ENCODE data around the gene SETBP1. TPM values are rescaled to one million over a fixed set of nuclear protein-coding genes. Genes with fewer than 3 reads are reported as not detected.

The SETBP1 gene
- polyA plus RNA-seq, 2 donors, result 1.5 to 1.6 TPM

DNA sequence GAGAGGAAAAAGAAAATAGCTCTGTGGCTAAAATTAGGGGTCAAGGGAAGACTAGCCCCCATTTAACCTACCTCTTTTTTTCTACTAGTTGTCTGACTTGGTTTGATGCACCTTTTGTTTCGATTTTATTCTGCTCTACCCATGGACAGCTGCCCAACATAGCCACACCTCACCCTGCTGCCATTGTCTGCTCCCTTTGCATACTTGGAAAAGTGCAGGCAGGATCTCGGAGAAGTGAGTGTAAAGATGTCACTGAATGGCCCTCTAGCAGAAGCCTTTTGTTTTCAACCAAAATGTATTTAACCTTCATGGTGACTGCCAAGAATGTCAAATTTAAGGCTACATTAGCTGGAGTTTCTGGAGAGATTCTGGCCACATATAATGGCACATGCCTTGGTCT lies 62.9 kb downstream of the SETBP1 start:
- no peak overlapping the region for H3K4me3 ChIP-seq (ENCODE audit: low read depth in 1 of 2, low read length in 2 of 2)
- WGBS, 2 donors, result 47 to 71% methylated on average over 2 of the region's 2 CpGs
- no peaks in the 10 kb centered on the region for H3K27me3 ChIP-seq (ENCODE audit: control insufficient read depth in 1 of 2, insufficient read depth in 2 of 2, low read length in 2 of 2)
- no peaks in the 10 kb centered on the region for H3K36me3 ChIP-seq (ENCODE audit: control insufficient read depth in 2 of 2, insufficient read depth in 2 of 2, low read length in 1 of 2)
- H3K9me3 ChIP-seq (ENCODE audit: control insufficient read depth in 2 of 2, insufficient read depth in 1 of 2, low read depth in 1 of 2, low read length in 1 of 2), result no peaks in the 10 kb centered on the region
- peak overlapping the region in 1 of 2 donors; percentile 1 for H3K27ac ChIP-seq (ENCODE audit: low read depth in 2 of 2, low read length in 1 of 2)
- H3K4me1 ChIP-seq (ENCODE audit: control insufficient read depth in 2 of 2, insufficient read depth in 2 of 2, low read length in 1 of 2), result peaks cover 0 to 2% of the 10 kb centered on the region in 2 donors

- Histone ChIP-seq H3K9me3 (ENCODE audit: control insufficient read depth in 2 of 2, insufficient read depth in 1 of 2, low read depth in 1 of 2, low read length in 1 of 2) (no peaks in the 10 kb centered on the region), H3K27ac (ENCODE audit: low read depth in 2 of 2, low read length in 1 of 2) (no peak overlapping the region), H3K4me3 (ENCODE audit: low read depth in 1 of 2, low read length in 2 of 2) (no peak overlapping the region), H3K27me3 (ENCODE audit: control insufficient read depth in 1 of 2, insufficient read depth in 2 of 2, low read length in 2 of 2) (no peaks in the 10 kb centered on the region), H3K36me3 (ENCODE audit: control insufficient read depth in 2 of 2, insufficient read depth in 2 of 2, low read length in 1 of 2) (no peaks in the 10 kb centered on the region), H3K4me1 (ENCODE audit: control insufficient read depth in 2 of 2, insufficient read depth in 2 of 2, low read length in 1 of 2) (peaks cover 0 to 2% of the 10 kb centered on the region in 2 donors)
- 80 to 87% methylated on average over 50 of the region's 50 CpGs for WGBS, 2 donors
These were observed 63.8 kb downstream of the SETBP1 start for GRCh38 chr18:44744161-44745121.

DNA sequence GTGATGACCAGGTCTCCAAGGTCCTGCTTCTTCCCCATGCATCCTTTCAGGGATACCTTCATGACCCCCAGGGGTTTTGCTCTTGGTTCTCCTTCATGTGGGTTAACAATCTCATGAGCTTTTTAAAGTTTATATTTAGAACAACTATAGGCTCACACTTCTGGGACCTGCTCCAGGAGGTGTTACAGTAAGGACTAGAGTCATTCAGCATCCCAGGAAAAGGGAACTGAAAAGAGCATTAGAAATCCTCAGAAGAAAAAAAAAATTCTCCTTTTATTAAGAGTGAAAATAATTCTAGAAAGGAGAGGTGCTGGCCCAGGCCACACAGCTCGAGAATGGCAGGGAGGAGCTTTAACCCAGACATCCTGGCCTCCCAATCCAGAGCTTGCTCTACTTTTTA lies 66.5 kb downstream of the SETBP1 start:
- Histone ChIP-seq H3K4me3 (ENCODE audit: low read depth in 1 of 2, low read length in 2 of 2) (no peak overlapping the region), H3K27me3 (ENCODE audit: control insufficient read depth in 1 of 2, insufficient read depth in 2 of 2, low read length in 2 of 2) (no peaks in the 10 kb centered on the region), H3K27ac (ENCODE audit: low read depth in 2 of 2, low read length in 1 of 2) (no peak overlapping the region), H3K9me3 (ENCODE audit: control insufficient read depth in 2 of 2, insufficient read depth in 1 of 2, low read depth in 1 of 2, low read length in 1 of 2) (no peaks in the 10 kb centered on the region), H3K36me3 (ENCODE audit: control insufficient read depth in 2 of 2, insufficient read depth in 2 of 2, low read length in 1 of 2) (no peaks in the 10 kb centered on the region), H3K4me1 (ENCODE audit: control insufficient read depth in 2 of 2, insufficient read depth in 2 of 2, low read length in 1 of 2) (peaks cover 0 to 2% of the 10 kb centered on the region in 2 donors)
- WGBS, 2 donors, result 40 to 60% methylated on average over 1 of the region's 1 CpG

DNA sequence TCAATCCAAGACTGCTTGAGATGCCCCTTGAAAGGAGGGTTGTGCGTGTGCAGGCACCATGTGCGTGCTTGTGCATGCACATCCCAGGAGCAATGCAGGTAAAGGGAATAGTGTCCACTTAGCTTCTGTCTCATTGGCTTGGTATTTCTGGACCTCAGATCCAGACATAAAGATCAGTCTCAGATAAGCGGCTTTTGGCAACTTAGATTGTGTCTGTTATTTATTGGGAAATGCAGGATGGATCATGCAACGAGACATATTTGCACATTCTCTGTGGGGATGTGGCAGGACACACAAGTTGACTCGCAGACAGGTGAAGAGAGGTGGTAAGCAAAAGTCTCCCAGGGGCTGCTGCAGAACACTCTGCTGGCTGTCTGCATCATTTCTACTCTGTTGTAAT lies 67.9 kb downstream of the SETBP1 start:
- H3K9me3 ChIP-seq (ENCODE audit: control insufficient read depth in 2 of 2, insufficient read depth in 1 of 2, low read depth in 1 of 2, low read length in 1 of 2), result no peaks in the 10 kb centered on the region
- H3K27me3 ChIP-seq (ENCODE audit: control insufficient read depth in 1 of 2, insufficient read depth in 2 of 2, low read length in 2 of 2), result no peaks in the 10 kb centered on the region
- WGBS, 2 donors, result 77 to 86% methylated on average over 5 of the region's 5 CpGs
- no peak overlapping the region for H3K27ac ChIP-seq (ENCODE audit: low read depth in 2 of 2, low read length in 1 of 2)
- H3K36me3 ChIP-seq (ENCODE audit: control insufficient read depth in 2 of 2, insufficient read depth in 2 of 2, low read length in 1 of 2), result no peaks in the 10 kb centered on the region
- H3K4me1 ChIP-seq (ENCODE audit: control insufficient read depth in 2 of 2, insufficient read depth in 2 of 2, low read length in 1 of 2), result no peaks in the 10 kb centered on the region
- no peak overlapping the region for H3K4me3 ChIP-seq (ENCODE audit: low read depth in 1 of 2, low read length in 2 of 2)

GRCh38 chr18:44750774-44751173 lies 70.1 kb downstream of the SETBP1 start:
- H3K27me3 ChIP-seq (ENCODE audit: control insufficient read depth in 1 of 2, insufficient read depth in 2 of 2, low read length in 2 of 2), result no peaks in the 10 kb centered on the region
- H3K4me3 ChIP-seq (ENCODE audit: low read depth in 1 of 2, low read length in 2 of 2), result no peak overlapping the region
- WGBS, 2 donors, result 84 to 92% methylated on average over 1 of the region's 1 CpG

GRCh38 chr18:44754567-44754966 lies 73.9 kb downstream of the SETBP1 start:
- Histone ChIP-seq H3K4me1 (ENCODE audit: control insufficient read depth in 2 of 2, insufficient read depth in 2 of 2, low read length in 1 of 2) (no peaks in the 10 kb centered on the region), H3K4me3 (ENCODE audit: low read depth in 1 of 2, low read length in 2 of 2) (no peak overlapping the region), H3K9me3 (ENCODE audit: control insufficient read depth in 2 of 2, insufficient read depth in 1 of 2, low read depth in 1 of 2, low read length in 1 of 2) (no peaks in the 10 kb centered on the region), H3K27ac (ENCODE audit: low read depth in 2 of 2, low read length in 1 of 2) (no peak overlapping the region), H3K27me3 (ENCODE audit: control insufficient read depth in 1 of 2, insufficient read depth in 2 of 2, low read length in 2 of 2) (no peaks in the 10 kb centered on the region), H3K36me3 (ENCODE audit: control insufficient read depth in 2 of 2, insufficient read depth in 2 of 2, low read length in 1 of 2) (no peaks in the 10 kb centered on the region)
- WGBS, 2 donors, result 98 to 99% methylated on average over 2 of the region's 2 CpGs

More at GRCh38 chr18:44750774-44751173, 70.1 kb downstream of the SETBP1 start:
- H3K9me3 ChIP-seq (ENCODE audit: control insufficient read depth in 2 of 2, insufficient read depth in 1 of 2, low read depth in 1 of 2, low read length in 1 of 2), result no peaks in the 10 kb centered on the region
- H3K4me1 ChIP-seq (ENCODE audit: control insufficient read depth in 2 of 2, insufficient read depth in 2 of 2, low read length in 1 of 2), result no peaks in the 10 kb centered on the region
- no peaks in the 10 kb centered on the region for H3K36me3 ChIP-seq (ENCODE audit: control insufficient read depth in 2 of 2, insufficient read depth in 2 of 2, low read length in 1 of 2)
- H3K27ac ChIP-seq (ENCODE audit: low read depth in 2 of 2, low read length in 1 of 2), result no peak overlapping the region

GRCh38 chr18:44758861-44759631 lies 78.4 kb downstream of the SETBP1 start:
- Histone ChIP-seq H3K36me3 (ENCODE audit: control insufficient read depth in 2 of 2, insufficient read depth in 2 of 2, low read length in 1 of 2) (no peaks in the 10 kb centered on the region), H3K4me1 (ENCODE audit: control insufficient read depth in 2 of 2, insufficient read depth in 2 of 2, low read length in 1 of 2) (peaks cover 0 to 2% of the 10 kb centered on the region in 2 donors), H3K9me3 (ENCODE audit: control insufficient read depth in 2 of 2, insufficient read depth in 1 of 2, low read depth in 1 of 2, low read length in 1 of 2) (no peaks in the 10 kb centered on the region), H3K4me3 (ENCODE audit: low read depth in 1 of 2, low read length in 2 of 2) (no peak overlapping the region), H3K27me3 (ENCODE audit: control insufficient read depth in 1 of 2, insufficient read depth in 2 of 2, low read length in 2 of 2) (no peaks in the 10 kb centered on the region), H3K27ac (ENCODE audit: low read depth in 2 of 2, low read length in 1 of 2) (peak overlapping the region in 1 of 2 donors; percentile 29)
- WGBS, 2 donors, result 75 to 81% methylated on average over 12 of the region's 12 CpGs

GRCh38 chr18:44759925-44760342 lies 79.2 kb downstream of the SETBP1 start:
- WGBS, 2 donors, result 67% methylated on average over 1 of the region's 1 CpG
- no peak overlapping the region for H3K27ac ChIP-seq (ENCODE audit: low read depth in 2 of 2, low read length in 1 of 2)

GRCh38 chr18:44761812-44762211 lies 81.1 kb downstream of the SETBP1 start:
- Histone ChIP-seq H3K27me3 (ENCODE audit: control insufficient read depth in 1 of 2, insufficient read depth in 2 of 2, low read length in 2 of 2) (no peaks in the 10 kb centered on the region), H3K9me3 (ENCODE audit: control insufficient read depth in 2 of 2, insufficient read depth in 1 of 2, low read depth in 1 of 2, low read length in 1 of 2) (no peaks in the 10 kb centered on the region), H3K36me3 (ENCODE audit: control insufficient read depth in 2 of 2, insufficient read depth in 2 of 2, low read length in 1 of 2) (no peaks in the 10 kb centered on the region), H3K4me1 (ENCODE audit: control insufficient read depth in 2 of 2, insufficient read depth in 2 of 2, low read length in 1 of 2) (peaks cover 0 to 2% of the 10 kb centered on the region in 2 donors), H3K4me3 (ENCODE audit: low read depth in 1 of 2, low read length in 2 of 2) (no peak overlapping the region), H3K27ac (ENCODE audit: low read depth in 2 of 2, low read length in 1 of 2) (no peak overlapping the region)
- 37 to 59% methylated on average over 3 of the region's 3 CpGs for WGBS, 2 donors

More at GRCh38 chr18:44759925-44760342, 79.2 kb downstream of the SETBP1 start:
- Histone ChIP-seq H3K9me3 (ENCODE audit: control insufficient read depth in 2 of 2, insufficient read depth in 1 of 2, low read depth in 1 of 2, low read length in 1 of 2) (no peaks in the 10 kb centered on the region), H3K4me1 (ENCODE audit: control insufficient read depth in 2 of 2, insufficient read depth in 2 of 2, low read length in 1 of 2) (peaks cover 0 to 2% of the 10 kb centered on the region in 2 donors), H3K36me3 (ENCODE audit: control insufficient read depth in 2 of 2, insufficient read depth in 2 of 2, low read length in 1 of 2) (no peaks in the 10 kb centered on the region), H3K27me3 (ENCODE audit: control insufficient read depth in 1 of 2, insufficient read depth in 2 of 2, low read length in 2 of 2) (no peaks in the 10 kb centered on the region), H3K4me3 (ENCODE audit: low read depth in 1 of 2, low read length in 2 of 2) (no peak overlapping the region)
